ENCODE results near the gene IL32. TPM values are rescaled to one million over a fixed set of nuclear protein-coding genes. Genes with fewer than 3 reads are reported as not detected.

Gene IL32
- total and polyA plus RNA-seq, 2 of the 4 experiments (the other 2 are of a cell fraction) = 25.6 to 95.7 TPM

DNA sequence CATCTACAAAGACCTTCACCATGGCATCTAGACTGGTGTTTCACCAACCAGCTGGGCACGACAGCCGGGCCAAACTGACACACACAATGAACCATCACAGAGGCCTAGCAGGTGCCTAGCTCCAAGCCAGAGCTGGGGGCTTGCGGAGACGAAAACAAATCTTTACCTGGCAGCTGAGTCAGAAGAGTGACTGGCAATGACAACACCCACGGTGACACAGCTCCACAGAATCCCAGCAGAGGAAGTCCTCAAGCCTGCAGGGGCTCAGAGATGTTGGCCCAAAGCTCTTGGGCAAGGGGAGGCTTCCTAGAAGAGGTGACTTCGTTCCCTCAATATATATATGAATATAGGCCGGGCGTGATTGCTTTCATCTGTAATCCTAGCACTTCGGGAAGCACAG is 13.9 kb upstream of the IL32 start:
- ATAC-seq (ENCODE audit: low read depth) (no peak), DNase-seq (no peak)
- no peak overlapping the region for H4K91ac ChIP-seq (ENCODE audit: insufficient read depth, low read depth, low read length)
- no peaks in the 10 kb centered on the region for H3K36me3 ChIP-seq (ENCODE audit: control insufficient read depth, insufficient read depth, low read length)
- ChIA-PET CTCF (no interaction called here), POLR2A (ENCODE audit: unreplicated experiment) (no interaction called here)
- no peak overlapping the region for H2BK20ac ChIP-seq (ENCODE audit: low read depth, low read length)
- no peak overlapping the region for H3K56ac ChIP-seq (ENCODE audit: extremely low read depth, insufficient read depth, low read length)
- no peak overlapping the region for H3K14ac ChIP-seq (replicated peaks; ENCODE audit: low read depth, low read length)
- no peak overlapping the region for H2BK15ac ChIP-seq (ENCODE audit: low read depth, low read length)
- no peaks in the 10 kb centered on the region for H3K9me3 ChIP-seq (ENCODE audit: control insufficient read depth, insufficient read depth, low read length)
- BruUV-seq (replicated peaks) = no TSS peak
- no peak overlapping the region for H2BK5ac ChIP-seq (ENCODE audit: low read depth, low read length, poor library complexity, severe bottlenecking)
- no peaks in the 10 kb centered on the region for H3K79me1 ChIP-seq (ENCODE audit: low read depth in 1 of 2, low read length in 2 of 2)
- H4K5ac ChIP-seq (ENCODE audit: low read depth, low read length) = no peak overlapping the region
- H2AK9ac ChIP-seq (replicated peaks; ENCODE audit: low read depth, low read length, poor library complexity) = no peak overlapping the region
- intact Hi-C loops (cut with micrococcal nuclease) = no loop called here
- no peak overlapping the region for H3K27ac ChIP-seq (ENCODE audit: insufficient read depth, low read length)
- H2BK120ac ChIP-seq (ENCODE audit: low read depth, low read length) = no peak overlapping the region
- no peak overlapping the region for H2AFZ ChIP-seq (replicated peaks; ENCODE audit: low read length, poor library complexity)
- H4K20me1 ChIP-seq (ENCODE audit: insufficient read depth, low read length) = no peaks in the 10 kb centered on the region
- in situ Hi-C loops (cut with MboI; ENCODE audit: low sequenced_read_pairs) = no loop called here
- H3K9me1 ChIP-seq (ENCODE audit: insufficient read depth, low read length) = peaks cover 3% of the 10 kb centered on the region; the same call in 1 of the 2 replicates
- WGBS, 2 experiments (ENCODE audit: extremely low coverage in 2 of 2, insufficient read length in 1 of 2) = 59% methylated on average over 2 of the region's 9 CpGs; no CpG with 5 or more reads in 1 of the 2 experiments
- H3K4me3 ChIP-seq (ENCODE audit: insufficient read depth, low read depth, low read length) = no peak overlapping the region
- dilution Hi-C loops (cut with HindIII; ENCODE audit: low sequenced_read_pairs, unreplicated experiment) = no loop called here
- no peak overlapping the region for H3K4me2 ChIP-seq (ENCODE audit: low read depth, low read length)
- no peak overlapping the region for H3K9ac ChIP-seq (ENCODE audit: low read depth, low read length)
- no peak overlapping the region for H4K8ac ChIP-seq (ENCODE audit: low read depth in 2 of 2, low read length in 2 of 2)
- no peak overlapping the region for H3K4ac ChIP-seq (ENCODE audit: low read depth, low read length)
- peaks cover 39% of the 10 kb centered on the region for H3K27me3 ChIP-seq (ENCODE audit: control insufficient read depth, insufficient read depth, low read length)
- H3K23ac ChIP-seq (ENCODE audit: low read depth, low read length) = no peak overlapping the region
- TF ChIP-seq MXI1 (IDR thresholded peaks at IDR 0.05; ENCODE audit: borderline replicate concordance, low read depth, low read length) = no peak
- TF ChIP-seq RAD21 (IDR thresholded peaks at IDR 0.05; ENCODE audit: low read length) = no peak
- TF ChIP-seq NFE2L2 (IDR thresholded peaks at IDR 0.05; ENCODE audit: low read depth, low read length) = no peak
- no peak for TF ChIP-seq FOS (IDR thresholded peaks at IDR 0.05; ENCODE audit: low read depth, low read length)
- TF ChIP-seq CTCF (conservative IDR thresholded peaks at IDR 0.05; ENCODE audit: low read depth, low read length) = no peak
- TF ChIP-seq CHD1 (IDR thresholded peaks at IDR 0.05; ENCODE audit: low read depth, low read length) = no peak
- TF ChIP-seq MAFK (IDR thresholded peaks at IDR 0.05; ENCODE audit: low read depth, low read length) = no peak
- TF ChIP-seq ELK1 (IDR thresholded peaks at IDR 0.05; ENCODE audit: borderline replicate concordance, low read depth, low read length) = no peak
- TF ChIP-seq SMC3 (IDR thresholded peaks at IDR 0.05; ENCODE audit: low read depth, low read length) = no peak
- TF ChIP-seq, protein P1, sequence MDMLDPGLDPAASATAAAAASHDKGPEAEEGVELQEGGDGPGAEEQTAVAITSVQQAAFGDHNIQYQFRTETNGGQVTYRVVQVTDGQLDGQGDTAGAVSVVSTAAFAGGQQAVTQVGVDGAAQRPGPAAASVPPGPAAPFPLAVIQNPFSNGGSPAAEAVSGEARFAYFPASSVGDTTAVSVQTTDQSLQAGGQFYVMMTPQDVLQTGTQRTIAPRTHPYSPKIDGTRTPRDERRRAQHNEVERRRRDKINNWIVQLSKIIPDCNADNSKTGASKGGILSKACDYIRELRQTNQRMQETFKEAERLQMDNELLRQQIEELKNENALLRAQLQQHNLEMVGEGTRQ (IDR thresholded peaks at IDR 0.05; ENCODE audit: low read depth, low read length) = no peak
- no peak for TF ChIP-seq CEBPB (IDR thresholded peaks at IDR 0.05; ENCODE audit: low read depth, low read length)
- no peak for TF ChIP-seq RCOR1 (IDR thresholded peaks at IDR 0.05; ENCODE audit: insufficient replicate concordance, low read length)
- no peak for TF ChIP-seq RFX5 (IDR thresholded peaks at IDR 0.05; ENCODE audit: low read depth, low read length)
- no peak for TF ChIP-seq BHLHE40 (IDR thresholded peaks at IDR 0.05; ENCODE audit: low read depth, low read length)
- no peak for TF ChIP-seq MAZ (IDR thresholded peaks at IDR 0.05; ENCODE audit: borderline replicate concordance, low read depth, low read length)
- no peak for TF ChIP-seq POLR2A (IDR thresholded peaks at IDR 0.05; ENCODE audit: low read depth, low read length)
- H2AK5ac ChIP-seq (ENCODE audit: low read depth, low read length) = no peak overlapping the region
- no peak overlapping the region for H3K18ac ChIP-seq (ENCODE audit: low read depth, low read length)
- no peaks in the 10 kb centered on the region; the same call in 1 of the 2 replicates for H3K4me1 ChIP-seq (ENCODE audit: control insufficient read depth, insufficient read depth, low read length)

All from IMR-90 (cell line).